ENCODE results near the gene SREBF2. TPM values are rescaled to one million over a fixed set of nuclear protein-coding genes. Genes with fewer than 3 reads are reported as not detected.

Gene SREBF2
- total and polyA plus RNA-seq, 4 donors = 68.1 to 155 (median 75.9) TPM

- H3K36me3 ChIP-seq (ENCODE audit: control insufficient read depth in 4 of 4, insufficient read depth in 4 of 4, low read length in 4 of 4) = no peaks in the 10 kb centered on the region
- 92% methylated on average over 4 of the region's 4 CpGs for WGBS, 2 donors
- ATAC-seq (ENCODE audit: insufficient read depth, low FRiP score) (no peak), DNase-seq (no peak)
- no peak overlapping the region for H3K27ac ChIP-seq (ENCODE audit: low read depth in 1 of 2, low read length in 1 of 2)
- H3K4me3 ChIP-seq = no peak overlapping the region
- H3K27me3 ChIP-seq (ENCODE audit: control insufficient read depth in 3 of 3, insufficient read depth in 3 of 3, low read length in 2 of 3) = peaks cover 5 to 30% (median 30%) of the 10 kb centered on the region in 3 donors
- TF ChIP-seq, protein P1, sequence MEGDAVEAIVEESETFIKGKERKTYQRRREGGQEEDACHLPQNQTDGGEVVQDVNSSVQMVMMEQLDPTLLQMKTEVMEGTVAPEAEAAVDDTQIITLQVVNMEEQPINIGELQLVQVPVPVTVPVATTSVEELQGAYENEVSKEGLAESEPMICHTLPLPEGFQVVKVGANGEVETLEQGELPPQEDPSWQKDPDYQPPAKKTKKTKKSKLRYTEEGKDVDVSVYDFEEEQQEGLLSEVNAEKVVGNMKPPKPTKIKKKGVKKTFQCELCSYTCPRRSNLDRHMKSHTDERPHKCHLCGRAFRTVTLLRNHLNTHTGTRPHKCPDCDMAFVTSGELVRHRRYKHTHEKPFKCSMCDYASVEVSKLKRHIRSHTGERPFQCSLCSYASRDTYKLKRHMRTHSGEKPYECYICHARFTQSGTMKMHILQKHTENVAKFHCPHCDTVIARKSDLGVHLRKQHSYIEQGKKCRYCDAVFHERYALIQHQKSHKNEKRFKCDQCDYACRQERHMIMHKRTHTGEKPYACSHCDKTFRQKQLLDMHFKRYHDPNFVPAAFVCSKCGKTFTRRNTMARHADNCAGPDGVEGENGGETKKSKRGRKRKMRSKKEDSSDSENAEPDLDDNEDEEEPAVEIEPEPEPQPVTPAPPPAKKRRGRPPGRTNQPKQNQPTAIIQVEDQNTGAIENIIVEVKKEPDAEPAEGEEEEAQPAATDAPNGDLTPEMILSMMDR (IDR thresholded peaks at IDR 0.05; ENCODE audit: control extremely low read depth, extremely low read depth) = no peak
- no peaks in the 10 kb centered on the region for H3K9me3 ChIP-seq (ENCODE audit: control insufficient read depth in 4 of 4, insufficient read depth in 3 of 4, low read length in 3 of 4)
- H3K9ac ChIP-seq (ENCODE audit: insufficient read depth in 1 of 2, low read length in 2 of 2) = no peak overlapping the region
- H3K4me1 ChIP-seq (ENCODE audit: control insufficient read depth in 5 of 5, insufficient read depth in 5 of 5, low read length in 5 of 5) = peaks cover 0 to 12% (median 3%) of the 10 kb centered on the region in 5 donors
These were observed 90.2 kb downstream of the SREBF2 start for GRCh38 chr22:41922940-41923594.

- H3K9me3 ChIP-seq (ENCODE audit: control insufficient read depth in 4 of 4, insufficient read depth in 3 of 4, low read length in 3 of 4) = no peaks in the 10 kb centered on the region
- no peak for ATAC-seq (ENCODE audit: insufficient read depth, low FRiP score)
- 92 to 94% methylated on average over 14 of the region's 14 CpGs for WGBS, 2 donors
- TF ChIP-seq, protein P1 (IDR thresholded peaks at IDR 0.05; ENCODE audit: control extremely low read depth, extremely low read depth) = no peak
- DNase-seq = no peak
- H3K4me1 ChIP-seq (ENCODE audit: control insufficient read depth in 5 of 5, insufficient read depth in 5 of 5, low read length in 5 of 5) = peaks cover 0 to 11% (median 0%) of the 10 kb centered on the region in 5 donors
- H3K27ac ChIP-seq (ENCODE audit: low read depth in 1 of 2, low read length in 1 of 2) = no peak overlapping the region
- H3K9ac ChIP-seq (ENCODE audit: insufficient read depth in 1 of 2, low read length in 2 of 2) = no peak overlapping the region
- H3K27me3 ChIP-seq (ENCODE audit: control insufficient read depth in 3 of 3, insufficient read depth in 3 of 3, low read length in 2 of 3) = peaks cover 5 to 33% (median 30%) of the 10 kb centered on the region in 3 donors
- no peak overlapping the region for H3K4me3 ChIP-seq
- H3K36me3 ChIP-seq (ENCODE audit: control insufficient read depth in 4 of 4, insufficient read depth in 4 of 4, low read length in 4 of 4) = no peaks in the 10 kb centered on the region
These were observed 90.8 kb downstream of the SREBF2 start for GRCh38 chr22:41923595-41924276.

DNA sequence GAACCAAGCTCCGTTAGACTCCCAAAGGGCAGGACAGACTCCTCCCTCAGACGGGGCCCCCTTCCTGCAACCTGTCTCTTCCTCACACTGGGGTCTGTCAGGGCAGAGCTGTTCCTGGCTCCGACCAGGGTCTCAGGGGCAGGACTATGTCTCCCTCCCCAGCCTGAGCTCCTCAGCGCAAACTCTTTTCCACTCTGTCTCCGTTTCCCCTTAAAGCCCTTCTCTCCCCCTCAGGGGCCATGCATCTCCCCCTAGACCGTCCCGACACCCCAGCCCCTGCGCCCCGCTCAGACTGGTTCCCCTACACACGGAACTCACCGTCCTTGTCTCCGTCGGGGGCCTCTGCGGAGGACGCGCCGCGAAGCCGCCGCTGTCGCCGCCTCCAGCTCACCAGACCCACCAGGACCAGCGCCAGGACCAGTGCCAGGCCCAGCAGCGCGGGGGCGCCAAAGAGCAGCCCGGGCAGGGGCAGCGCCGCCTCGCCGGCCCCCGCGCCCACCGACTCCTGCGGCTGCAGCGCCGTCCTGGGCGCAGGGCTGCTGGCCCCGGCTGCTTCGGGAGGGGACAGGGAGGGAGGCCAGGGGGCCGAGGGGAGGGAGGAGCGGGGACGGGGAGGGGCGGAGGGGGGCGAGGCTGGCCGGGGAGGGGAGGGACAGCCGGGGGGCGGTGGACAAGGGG is 93.0 kb downstream of the SREBF2 start:
- ATAC-seq (ENCODE audit: insufficient read depth, low FRiP score) (peak; percentile 71), DNase-seq (peak in 2 of 3 donors; percentile 37 to 61)
- TF ChIP-seq, protein P1 (IDR thresholded peaks at IDR 0.05; ENCODE audit: control extremely low read depth, extremely low read depth) = peak; percentile 62
- Histone ChIP-seq H3K9ac (ENCODE audit: insufficient read depth in 1 of 2, low read length in 2 of 2) (no peak overlapping the region), H3K9me3 (ENCODE audit: control insufficient read depth in 4 of 4, insufficient read depth in 3 of 4, low read length in 3 of 4) (no peaks in the 10 kb centered on the region), H3K27me3 (ENCODE audit: control insufficient read depth in 3 of 3, insufficient read depth in 3 of 3, low read length in 2 of 3) (peaks cover 5 to 27% (median 22%) of the 10 kb centered on the region in 3 donors), H3K36me3 (ENCODE audit: control insufficient read depth in 4 of 4, insufficient read depth in 4 of 4, low read length in 4 of 4) (no peaks in the 10 kb centered on the region), H3K27ac (ENCODE audit: low read depth in 1 of 2, low read length in 1 of 2) (no peak overlapping the region), H3K4me3 (peak overlapping the region; percentile 10), H3K4me1 (ENCODE audit: control insufficient read depth in 5 of 5, insufficient read depth in 5 of 5, low read length in 5 of 5) (peaks cover 0 to 6% (median 0%) of the 10 kb centered on the region in 5 donors)
- 4 to 5% methylated on average over 36 to 46 of the region's 48 CpGs for WGBS, 2 donors
